ENCODE measurements around the gene TOM1.

The TOM1 gene

GRCh38 chr22:35316751-35317150 lies 17.1 kb downstream of the TOM1 start:
- TF ChIP-seq EP300 (IDR thresholded peaks at IDR 0.05; ENCODE audit: borderline replicate concordance), result no peak
- TF ChIP-seq, protein P1, sequence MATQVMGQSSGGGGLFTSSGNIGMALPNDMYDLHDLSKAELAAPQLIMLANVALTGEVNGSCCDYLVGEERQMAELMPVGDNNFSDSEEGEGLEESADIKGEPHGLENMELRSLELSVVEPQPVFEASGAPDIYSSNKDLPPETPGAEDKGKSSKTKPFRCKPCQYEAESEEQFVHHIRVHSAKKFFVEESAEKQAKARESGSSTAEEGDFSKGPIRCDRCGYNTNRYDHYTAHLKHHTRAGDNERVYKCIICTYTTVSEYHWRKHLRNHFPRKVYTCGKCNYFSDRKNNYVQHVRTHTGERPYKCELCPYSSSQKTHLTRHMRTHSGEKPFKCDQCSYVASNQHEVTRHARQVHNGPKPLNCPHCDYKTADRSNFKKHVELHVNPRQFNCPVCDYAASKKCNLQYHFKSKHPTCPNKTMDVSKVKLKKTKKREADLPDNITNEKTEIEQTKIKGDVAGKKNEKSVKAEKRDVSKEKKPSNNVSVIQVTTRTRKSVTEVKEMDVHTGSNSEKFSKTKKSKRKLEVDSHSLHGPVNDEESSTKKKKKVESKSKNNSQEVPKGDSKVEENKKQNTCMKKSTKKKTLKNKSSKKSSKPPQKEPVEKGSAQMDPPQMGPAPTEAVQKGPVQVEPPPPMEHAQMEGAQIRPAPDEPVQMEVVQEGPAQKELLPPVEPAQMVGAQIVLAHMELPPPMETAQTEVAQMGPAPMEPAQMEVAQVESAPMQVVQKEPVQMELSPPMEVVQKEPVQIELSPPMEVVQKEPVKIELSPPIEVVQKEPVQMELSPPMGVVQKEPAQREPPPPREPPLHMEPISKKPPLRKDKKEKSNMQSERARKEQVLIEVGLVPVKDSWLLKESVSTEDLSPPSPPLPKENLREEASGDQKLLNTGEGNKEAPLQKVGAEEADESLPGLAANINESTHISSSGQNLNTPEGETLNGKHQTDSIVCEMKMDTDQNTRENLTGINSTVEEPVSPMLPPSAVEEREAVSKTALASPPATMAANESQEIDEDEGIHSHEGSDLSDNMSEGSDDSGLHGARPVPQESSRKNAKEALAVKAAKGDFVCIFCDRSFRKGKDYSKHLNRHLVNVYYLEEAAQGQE (IDR thresholded peaks at IDR 0.05; ENCODE audit: low read depth), result no peak
- no peak for TF ChIP-seq TCF12 (IDR thresholded peaks at IDR 0.05; ENCODE audit: low read depth)
- TF ChIP-seq RAD21 (IDR thresholded peaks at IDR 0.05; ENCODE audit: low read depth), result no peak
- TF ChIP-seq, protein P2, sequence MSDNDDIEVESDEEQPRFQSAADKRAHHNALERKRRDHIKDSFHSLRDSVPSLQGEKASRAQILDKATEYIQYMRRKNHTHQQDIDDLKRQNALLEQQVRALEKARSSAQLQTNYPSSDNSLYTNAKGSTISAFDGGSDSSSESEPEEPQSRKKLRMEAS (IDR thresholded peaks at IDR 0.05), result no peak
- TF ChIP-seq FOXM1 (IDR thresholded peaks at IDR 0.05; ENCODE audit: borderline replicate concordance, low read depth), result no peak
- TF ChIP-seq CEBPB (IDR thresholded peaks at IDR 0.05), result no peak
- no peak for TF ChIP-seq TAF1 (IDR thresholded peaks at IDR 0.05; ENCODE audit: low read depth)
- TF ChIP-seq CREB1 (IDR thresholded peaks at IDR 0.05; ENCODE audit: low read depth), result no peak
- TF ChIP-seq TEAD4 (IDR thresholded peaks at IDR 0.05), result no peak
- TF ChIP-seq NFIC (IDR thresholded peaks at IDR 0.05), result no peak
- no peak for TF ChIP-seq ZBTB7A (IDR thresholded peaks at IDR 0.05; ENCODE audit: low read depth)
- TF ChIP-seq YY1 (IDR thresholded peaks at IDR 0.05; ENCODE audit: low read depth), result no peak
- TF ChIP-seq EGR1 (IDR thresholded peaks at IDR 0.05), result no peak
- TF ChIP-seq, protein P3, sequence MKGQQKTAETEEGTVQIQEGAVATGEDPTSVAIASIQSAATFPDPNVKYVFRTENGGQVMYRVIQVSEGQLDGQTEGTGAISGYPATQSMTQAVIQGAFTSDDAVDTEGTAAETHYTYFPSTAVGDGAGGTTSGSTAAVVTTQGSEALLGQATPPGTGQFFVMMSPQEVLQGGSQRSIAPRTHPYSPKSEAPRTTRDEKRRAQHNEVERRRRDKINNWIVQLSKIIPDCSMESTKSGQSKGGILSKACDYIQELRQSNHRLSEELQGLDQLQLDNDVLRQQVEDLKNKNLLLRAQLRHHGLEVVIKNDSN (IDR thresholded peaks at IDR 0.05), result no peak

DNA sequence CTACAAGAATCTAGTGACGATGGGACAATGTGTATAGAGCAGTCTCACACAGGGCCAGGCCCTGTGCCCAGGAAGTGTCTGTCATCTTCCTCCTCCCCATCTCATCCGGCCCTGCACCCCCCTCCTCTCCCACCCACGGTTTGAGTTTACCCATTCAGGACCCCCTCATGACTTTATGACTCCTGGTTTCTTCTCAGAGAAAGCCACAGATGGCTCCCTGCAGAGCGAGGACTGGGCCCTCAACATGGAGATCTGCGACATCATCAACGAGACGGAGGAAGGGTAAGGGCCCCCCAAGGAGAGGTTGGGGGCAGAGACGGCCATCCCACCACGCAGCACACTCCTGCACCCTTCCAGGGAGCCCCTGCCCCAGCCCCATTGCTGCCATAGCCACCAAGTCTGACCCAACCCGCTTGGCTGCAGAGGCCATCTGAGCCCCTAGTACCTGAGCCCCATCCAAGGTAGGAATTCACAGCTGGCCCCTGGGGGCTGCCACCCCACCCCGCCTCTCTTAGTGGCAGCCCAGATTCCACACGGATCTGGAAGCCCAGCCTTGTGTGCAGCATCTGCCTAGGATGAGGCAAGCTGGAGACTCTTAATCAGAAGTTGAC lies 18.1 kb downstream of the TOM1 start:
- TF ChIP-seq ZBTB7A (IDR thresholded peaks at IDR 0.05; ENCODE audit: low read depth) (no peak), CREB1 (IDR thresholded peaks at IDR 0.05; ENCODE audit: low read depth) (no peak), FOXM1 (IDR thresholded peaks at IDR 0.05; ENCODE audit: borderline replicate concordance, low read depth) (no peak), TEAD4 (IDR thresholded peaks at IDR 0.05) (no peak), CEBPB (IDR thresholded peaks at IDR 0.05) (no peak), TAF1 (IDR thresholded peaks at IDR 0.05; ENCODE audit: low read depth) (no peak), RAD21 (IDR thresholded peaks at IDR 0.05; ENCODE audit: low read depth) (no peak), YY1 (IDR thresholded peaks at IDR 0.05; ENCODE audit: low read depth) (no peak), TCF12 (IDR thresholded peaks at IDR 0.05; ENCODE audit: low read depth) (no peak), EGR1 (IDR thresholded peaks at IDR 0.05) (no peak), EP300 (IDR thresholded peaks at IDR 0.05; ENCODE audit: borderline replicate concordance) (no peak), NFIC (IDR thresholded peaks at IDR 0.05) (no peak)
- TF ChIP-seq, protein P1 (IDR thresholded peaks at IDR 0.05; ENCODE audit: low read depth), result no peak
- TF ChIP-seq, protein P2 (IDR thresholded peaks at IDR 0.05), result no peak
- TF ChIP-seq, protein P3 (IDR thresholded peaks at IDR 0.05), result no peak

DNA sequence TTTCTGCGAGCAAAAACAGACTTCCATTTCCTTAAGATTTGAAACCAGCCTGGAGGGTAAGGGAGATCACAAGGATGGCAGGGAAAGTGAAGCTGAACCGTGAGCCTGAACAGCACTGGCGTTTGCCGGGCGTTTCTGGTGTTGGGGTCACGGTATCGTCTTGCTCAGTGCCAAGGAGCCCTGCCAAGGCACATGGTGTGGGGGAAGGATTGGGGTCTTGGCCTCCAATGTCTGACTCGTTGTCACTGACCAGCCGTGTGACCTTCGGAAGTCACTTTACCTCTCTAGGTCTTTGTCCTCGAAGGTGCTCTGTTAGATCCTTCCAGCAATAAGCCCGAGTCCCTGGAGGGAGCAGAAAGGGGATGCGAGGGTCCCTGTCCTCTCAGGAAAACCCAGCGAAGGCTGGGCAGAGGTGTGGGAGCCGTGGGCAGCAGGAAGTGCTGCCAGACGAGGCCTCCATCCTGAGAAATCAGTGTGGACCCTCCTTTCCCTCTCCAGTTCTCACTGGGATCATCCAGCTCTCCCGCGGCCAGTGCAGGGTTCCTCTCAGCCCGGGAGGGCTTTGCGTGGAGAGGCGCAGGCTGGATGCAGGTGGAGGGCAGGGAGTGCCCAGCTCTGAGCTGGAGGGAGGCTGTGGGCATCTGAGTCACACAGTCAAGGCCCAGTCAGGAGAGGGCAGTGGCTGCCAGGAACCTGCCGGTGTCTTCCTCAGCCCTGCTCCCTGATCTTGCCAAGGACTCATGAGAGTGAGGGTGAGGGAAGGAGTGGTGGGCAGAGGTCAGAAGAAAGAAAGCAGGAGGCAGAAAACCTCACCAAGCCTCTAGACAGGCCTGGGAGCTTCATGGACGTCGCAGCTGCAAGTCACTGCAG lies 18.9 kb downstream of the TOM1 start:
- TF ChIP-seq, protein P2 (IDR thresholded peaks at IDR 0.05), result no peak
- no peak for TF ChIP-seq EP300 (IDR thresholded peaks at IDR 0.05; ENCODE audit: borderline replicate concordance)
- no peak for TF ChIP-seq CEBPB (IDR thresholded peaks at IDR 0.05)
- no peak for TF ChIP-seq TCF12 (IDR thresholded peaks at IDR 0.05; ENCODE audit: low read depth)
- TF ChIP-seq EGR1 (IDR thresholded peaks at IDR 0.05), result no peak
- TF ChIP-seq ZBTB7A (IDR thresholded peaks at IDR 0.05; ENCODE audit: low read depth), result no peak
- no peak for TF ChIP-seq FOXM1 (IDR thresholded peaks at IDR 0.05; ENCODE audit: borderline replicate concordance, low read depth)
- no peak for TF ChIP-seq TAF1 (IDR thresholded peaks at IDR 0.05; ENCODE audit: low read depth)
- TF ChIP-seq NFIC (IDR thresholded peaks at IDR 0.05), result no peak
- no peak for TF ChIP-seq TEAD4 (IDR thresholded peaks at IDR 0.05)
- TF ChIP-seq RAD21 (IDR thresholded peaks at IDR 0.05; ENCODE audit: low read depth), result no peak
- no peak for TF ChIP-seq YY1 (IDR thresholded peaks at IDR 0.05; ENCODE audit: low read depth)
- TF ChIP-seq, protein P1 (IDR thresholded peaks at IDR 0.05; ENCODE audit: low read depth), result no peak
- TF ChIP-seq, protein P3 (IDR thresholded peaks at IDR 0.05), result no peak
- TF ChIP-seq CREB1 (IDR thresholded peaks at IDR 0.05; ENCODE audit: low read depth), result no peak
